ENCODE data around the gene H1-8.

GRCh38 chr3:129548104-129548965 is 5.4 kb downstream of the H1-8 start:
- TF ChIP-seq CTCF (IDR thresholded peaks at IDR 0.05) (no peak), POLR2A (IDR thresholded peaks at IDR 0.05; ENCODE audit: low read depth) (no peak)
